ENCODE data around the gene TBX18.
A peak's percentile ranks its signal among the peaks of the same experiment; 100 is the strongest.

The TBX18 gene

GRCh38 chr6:84764332-84765049, at the start of gene TBX18:
TBX18 (minus strand) TSS chr6:84764598; CDS start chr6:84764181, 417 bp downstream.
- peak; percentile 96 for DNase-seq

GRCh38 chr6:84811351-84811750, 47.0 kb upstream of the TBX18 start:
- DNase-seq = no peak

GRCh38 chr6:84809455-84809854, 45.1 kb upstream of the TBX18 start:
- peak; percentile 51 for DNase-seq

- peak; percentile 79 for DNase-seq
These were observed 44.2 kb upstream of the TBX18 start for GRCh38 chr6:84808491-84809061.

- no peak for DNase-seq
These were observed 40.7 kb upstream of the TBX18 start for GRCh38 chr6:84805145-84805544.

GRCh38 chr6:84804720-84805119, 40.3 kb upstream of the TBX18 start:
- DNase-seq = no peak

- no peak for DNase-seq
These were observed 36.9 kb upstream of the TBX18 start for GRCh38 chr6:84801250-84801649.

- no peak for DNase-seq
These were observed 33.9 kb upstream of the TBX18 start for GRCh38 chr6:84798257-84798656.

GRCh38 chr6:84796343-84796742, 31.9 kb upstream of the TBX18 start:
- DNase-seq = no peak

- no peak for DNase-seq
These were observed 27.5 kb upstream of the TBX18 start for GRCh38 chr6:84791927-84792326.

- DNase-seq = no peak
These were observed 26.8 kb upstream of the TBX18 start for GRCh38 chr6:84791233-84791632.

GRCh38 chr6:84789170-84789569, 24.8 kb upstream of the TBX18 start:
- no peak for DNase-seq

- DNase-seq = no peak
These were observed 24.3 kb upstream of the TBX18 start for GRCh38 chr6:84788689-84789088.

GRCh38 chr6:84785671-84786070, 21.3 kb upstream of the TBX18 start:
- DNase-seq = no peak

- DNase-seq = no peak
These were observed 15.5 kb upstream of the TBX18 start for GRCh38 chr6:84779917-84780316.

GRCh38 chr6:84779380-84779779, 15.0 kb upstream of the TBX18 start:
- no peak for DNase-seq

- no peak for DNase-seq
These were observed 13.5 kb upstream of the TBX18 start for GRCh38 chr6:84777888-84778287.

- DNase-seq = no peak
These were observed 12.0 kb upstream of the TBX18 start for GRCh38 chr6:84776392-84776791.

GRCh38 chr6:84775751-84776150, 11.4 kb upstream of the TBX18 start:
- no peak for DNase-seq

GRCh38 chr6:84774985-84775284, 10.5 kb upstream of the TBX18 start:
- no peak for DNase-seq

GRCh38 chr6:84774157-84774984, 10.0 kb upstream of the TBX18 start:
- DNase-seq = peak; percentile 85

GRCh38 chr6:84773431-84774156, 9.2 kb upstream of the TBX18 start:
- DNase-seq = peak; percentile 82

GRCh38 chr6:84773133-84773430, 8.7 kb upstream of the TBX18 start:
- DNase-seq = no peak
